SU-DHL-6 (cell line): ENCODE results near the gene GARIN5B.
"Not testable (repeated sequence)": the region's sequence is repeated elsewhere in the genome, so short reads cannot be mapped to it uniquely, and the experiment has no call there.

Experiments used
- H2AFZ ChIP-seq: fragments of 200-600 bp; sonication (generic); 2 replicates; pipeline ENCODE4 v1.6.1; 2014; ENCODE audit warnings: low read depth, mild to moderate bottlenecking, moderate library complexity, mixed read lengths, antibody characterized with exemption, low read length; ENCODE audit not compliant: severe bottlenecking
- H3F3A ChIP-seq: fragments of 200-600 bp; shearing (Covaris generic); 2 replicates; pipeline ENCODE4 v1.6.0; 2016; ENCODE audit warnings: antibody characterized with exemption, mild to moderate bottlenecking; ENCODE audit not compliant: insufficient read depth
- H3K27ac ChIP-seq: fragments of 200-600 bp; sonication (generic); 2 replicates; pipeline ENCODE4 v1.5.1; 2016; ENCODE audit warnings: low read depth, mild to moderate bottlenecking, low read length, moderate library complexity, mixed read lengths
- H3K27me3 ChIP-seq: fragments of 200-600 bp; sonication (generic), shearing (Covaris generic); 2 replicates; pipeline ENCODE4 v1.6.0; 2014; ENCODE audit warnings: mild to moderate bottlenecking, low read length
- H3K36me3 ChIP-seq: fragments of 200-600 bp; sonication (generic); 2 replicates; pipeline ENCODE4 v1.6.1; 2014; ENCODE audit warnings: mild to moderate bottlenecking, low read length, mixed read lengths
- H3K4me2 ChIP-seq: fragments of 300-600, 200-600 bp; shearing (Covaris generic), sonication (generic); 2 replicates; pipeline ENCODE4 v1.6.0; 2014; ENCODE audit warnings: low read length, low read depth, mild to moderate bottlenecking; ENCODE audit not compliant: poor library complexity, severe bottlenecking
- H3K4me3 ChIP-seq: fragments of 200-600 bp; sonication (generic); 2 replicates; pipeline ENCODE4 v1.5.1; 2014; ENCODE audit warnings: antibody characterized with exemption, low read length, mild to moderate bottlenecking, mixed read lengths; ENCODE audit not compliant: insufficient read depth, poor library complexity, severe bottlenecking
- H3K79me2 ChIP-seq: fragments of 200-600 bp; sonication (generic); 2 replicates; pipeline ENCODE4 v1.6.1; 2014; ENCODE audit warnings: mild to moderate bottlenecking, low read length, moderate library complexity; ENCODE audit not compliant: insufficient read depth
- H3K9ac ChIP-seq: fragments of 200-600 bp; sonication (generic); 2 replicates; pipeline ENCODE4 v1.7.0; 2014; ENCODE audit warnings: mild to moderate bottlenecking, low read length
- H3K9me2 ChIP-seq: fragments of 200-600 bp; sonication (generic); replicated peaks from 2 replicates; pipeline ENCODE4 v1.6.1; 2014; ENCODE audit warnings: low read length; ENCODE audit not compliant: insufficient read depth
- H3K9me3 ChIP-seq: fragments of 200-600 bp; sonication (generic); 2 replicates; pipeline ENCODE4 v1.6.1; 2014; ENCODE audit warnings: low read length, mixed read lengths; ENCODE audit not compliant: insufficient read depth
- H4K20me1 ChIP-seq: fragments of 200-600 bp; sonication (generic); 2 replicates; pipeline ENCODE4 v1.6.1; 2014; ENCODE audit warnings: low read depth, mild to moderate bottlenecking, antibody characterized with exemption, low read length, moderate library complexity, mixed read lengths
- CTCF ChIP-seq: fragments of 200-600 bp; sonication (generic); IDR thresholded peaks from one replicate; pipeline ENCODE4 v1.5.1; 2017; ENCODE audit warnings: antibody characterized with exemption, mild to moderate bottlenecking, low read length, moderate library complexity; ENCODE audit not compliant: insufficient read depth, poor library complexity, severe bottlenecking
- EZH2phosphoT487 ChIP-seq: fragments of 200-600 bp; sonication (generic), shearing (Covaris generic); conservative IDR thresholded peaks from 2 replicates; pipeline ENCODE4 v1.6.1; 2018; ENCODE audit warnings: mild to moderate bottlenecking, antibody characterized with exemption, low read length, moderate library complexity, mixed read lengths

The GARIN5B gene

GRCh38 chr19:55406091-55406825 is 43.2 kb upstream of the GARIN5B start:
- Histone ChIP-seq H3K27ac (peak overlapping the region; percentile 97), H3K9ac (peak overlapping the region; percentile 100), H3K79me2 (peaks cover 22% of the 10 kb centered on the region), H3K36me3 (peaks cover 34% of the 10 kb centered on the region), H3K4me2 (peak overlapping the region; percentile 68), H3K27me3 (0 out of 2 replicates have a peak, but pooled peaks cover 1% of the 10 kb centered on the region), H3K9me3 (no peaks in the 10 kb centered on the region), H2AFZ (no peak overlapping the region), H4K20me1 (peaks cover 23% of the 10 kb centered on the region), H3K9me2 (no peaks in the 10 kb centered on the region), H3F3A (peaks cover 15% of the 10 kb centered on the region), H3K4me3 (peak overlapping the region; percentile 95)
- no peak for TF ChIP-seq EZH2phosphoT487
- TF ChIP-seq CTCF: no peak

- Histone ChIP-seq H3K9me2 (no peaks in the 10 kb centered on the region), H3K79me2 (peaks cover 22% of the 10 kb centered on the region), H3K9me3 (no peaks in the 10 kb centered on the region), H3K4me2 (peak overlapping the region; percentile 68), H3K27me3 (no peaks in the 10 kb centered on the region), H3K27ac (peak overlapping the region; percentile 97; the same call in 1 of the 2 replicates), H3K36me3 (peaks cover 34% of the 10 kb centered on the region), H2AFZ (no peak overlapping the region), H3K9ac (peak overlapping the region; percentile 100), H4K20me1 (peaks cover 23% of the 10 kb centered on the region), H3K4me3 (peak overlapping the region; percentile 95), H3F3A (peaks cover 19% of the 10 kb centered on the region)
- TF ChIP-seq EZH2phosphoT487: no peak
- no peak for TF ChIP-seq CTCF
Measured at GRCh38 chr19:55405638-55406037, 42.6 kb upstream of the GARIN5B start.

GRCh38 chr19:55402509-55402908 is 39.4 kb upstream of the GARIN5B start:
- H3K4me2 ChIP-seq: no peak overlapping the region

GRCh38 chr19:55401390-55401789 is 38.3 kb upstream of the GARIN5B start:
- H3K79me2 ChIP-seq: peaks cover 12% of the 10 kb centered on the region
- peaks cover 29% of the 10 kb centered on the region for H3K36me3 ChIP-seq
- H3K4me3 ChIP-seq, H2AFZ ChIP-seq, H3K9ac ChIP-seq, H3K27ac ChIP-seq, H3K27me3 ChIP-seq, H3K9me3 ChIP-seq, H3K9me2 ChIP-seq, H3K4me2 ChIP-seq: not testable (repeated sequence)
- peaks cover 35% of the 10 kb centered on the region for H3F3A ChIP-seq
- H4K20me1 ChIP-seq: peaks cover 21% of the 10 kb centered on the region

More at GRCh38 chr19:55402509-55402908, 39.4 kb upstream of the GARIN5B start:
- no peak overlapping the region for H2AFZ ChIP-seq
- peaks cover 23% of the 10 kb centered on the region for H4K20me1 ChIP-seq
- TF ChIP-seq EZH2phosphoT487 (no peak), CTCF (no peak)
- H3K27ac ChIP-seq: no peak overlapping the region
- H3K27me3 ChIP-seq: no peaks in the 10 kb centered on the region
- H3K9me3 ChIP-seq: no peaks in the 10 kb centered on the region
- H3K79me2 ChIP-seq: peaks cover 22% of the 10 kb centered on the region
- H3F3A ChIP-seq: peaks cover 35% of the 10 kb centered on the region
- no peak overlapping the region for H3K9ac ChIP-seq
- H3K36me3 ChIP-seq: peaks cover 34% of the 10 kb centered on the region
- H3K4me3 ChIP-seq: no peak overlapping the region
- H3K9me2 ChIP-seq: no peaks in the 10 kb centered on the region
